Endodermal cell (in vitro differentiated cells): ENCODE data around the gene BTRC. TPM values are rescaled to one million over a fixed set of nuclear protein-coding genes. Genes with fewer than 3 reads are reported as not detected.

Experiments
- DNase-seq: peaks from one replicate; pipeline ENCODE4 v3.0.0-alpha.2; 2017
- H3K27ac ChIP-seq: 2 replicates; pipeline ENCODE4 v1.5.1; 2013; ENCODE audit warnings: mild to moderate bottlenecking, low read depth, low read length, moderate library complexity
- H3K27me3 ChIP-seq: 2 replicates; pipeline ENCODE4 v1.6.1; 2013; ENCODE audit warnings: mild to moderate bottlenecking, low read length, moderate library complexity; ENCODE audit not compliant: insufficient read depth, control insufficient read depth, poor library complexity, severe bottlenecking
- H3K36me3 ChIP-seq: 2 replicates; pipeline ENCODE4 v1.7.0; 2013; ENCODE audit warnings: mild to moderate bottlenecking, low read length, moderate library complexity; ENCODE audit not compliant: control insufficient read depth, insufficient read depth
- H3K4me1 ChIP-seq: one replicate; pipeline ENCODE4 v1.7.0; 2013; ENCODE audit warnings: low read length; ENCODE audit not compliant: control insufficient read depth, insufficient read depth
- H3K4me3 ChIP-seq: 2 replicates; pipeline ENCODE4 v1.5.1; 2013; ENCODE audit warnings: mild to moderate bottlenecking, low read length, moderate library complexity
- H3K9ac ChIP-seq: 2 replicates; pipeline ENCODE4 v1.6.1; 2013; ENCODE audit warnings: mild to moderate bottlenecking, low read length, moderate library complexity; ENCODE audit not compliant: poor library complexity, severe bottlenecking; ENCODE audit errors: extremely low read depth
- H3K9me3 ChIP-seq: 2 replicates; pipeline ENCODE4 v1.6.1; 2013; ENCODE audit warnings: mild to moderate bottlenecking, low read length, moderate library complexity; ENCODE audit not compliant: control insufficient read depth
- H3K27ac Mint-ChIP-seq: 2 replicates; pipeline ENCODE4 v1.8.0; 2020; ENCODE audit warnings: mixed read lengths
- H3K27me3 Mint-ChIP-seq: 2 replicates; pipeline ENCODE4 v1.8.0; 2021; ENCODE audit warnings: mild to moderate bottlenecking, mixed read lengths; ENCODE audit not compliant: insufficient read depth
- H3K36me3 Mint-ChIP-seq: 2 replicates; pipeline ENCODE4 v1.8.0; 2020; ENCODE audit warnings: low read depth, mixed read lengths
- H3K4me1 Mint-ChIP-seq: 2 replicates; pipeline ENCODE4 v1.8.0; 2020; ENCODE audit warnings: mixed read lengths
- H3K4me3 Mint-ChIP-seq: 2 replicates; pipeline ENCODE4 v1.8.0; 2020; ENCODE audit warnings: mild to moderate bottlenecking, moderate library complexity, mixed read lengths
- H3K9me3 Mint-ChIP-seq: 2 replicates; pipeline ENCODE4 v1.8.0; 2020; ENCODE audit warnings: mild to moderate bottlenecking, mixed read lengths
- WGBS, 2 experiments: methylation state at CpG; one replicate each; pipeline versions ENCODE4 v1.1.5 to v1.1.7; 2013; ENCODE audit warnings: missing lambda C conversion rate in 2 of 2, mixed read lengths in 1 of 2; ENCODE audit not compliant: insufficient coverage in 1 of 2, insufficient read length in 1 of 2; 5-methylcytosine and 5-hydroxymethylcytosine counted together
- total RNA-seq, 2 donors: library from RNA; stranded (reverse); fragmentation: NEBNext Ultra II Directional in 1 of 2; extraction: Animal tissue kit (Norgen Biotek cat#: 25700) in 1 of 2; gene quantifications; 2 replicates in 1 of 2; 3 replicates in 1 of 2; pipeline ENCODE4 v1.2.1, GENCODE V29; 2021
- TF ChIP-seq, protein P1 (sequence below): fragments of 200-600 bp; sonication (generic); conservative IDR thresholded peaks from 2 replicates; pipeline ENCODE4 v1.5.0; 2021; ENCODE audit warnings: antibody characterized with exemption, mild to moderate bottlenecking

The BTRC gene
- total RNA-seq, 2 donors from 2014 or later = 30.1 to 38.2 TPM

DNA sequence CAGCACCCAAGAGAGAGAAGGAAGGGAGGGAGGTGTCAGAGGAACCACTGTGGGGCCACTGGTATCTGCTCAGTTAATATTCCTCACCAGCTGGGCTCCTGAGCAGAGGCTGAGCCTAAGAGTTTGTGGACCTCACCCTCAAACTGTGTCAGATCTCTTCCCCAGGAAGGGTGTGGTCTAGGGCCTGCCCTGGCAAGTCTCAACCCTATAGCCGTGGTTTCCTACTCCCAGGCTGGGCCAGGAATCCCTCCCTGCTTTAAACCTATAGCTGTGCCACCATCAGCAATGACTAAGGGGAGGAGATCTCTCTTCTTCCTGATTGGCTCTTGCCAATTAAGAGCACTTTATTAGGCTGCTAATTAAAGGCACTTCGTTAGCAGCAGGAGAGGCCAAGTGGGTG is 204.2 kb downstream of the BTRC start:
- H3K36me3 ChIP-seq = peaks cover 8% of the 10 kb centered on the region
- H3K9ac ChIP-seq = no peak overlapping the region
- H3K4me1 Mint-ChIP-seq = no peaks in the 10 kb centered on the region
- H3K4me1 ChIP-seq = no peaks in the 10 kb centered on the region
- no peak overlapping the region for H3K4me3 Mint-ChIP-seq
- H3K4me3 ChIP-seq = no peak overlapping the region
- TF ChIP-seq, protein P1, sequence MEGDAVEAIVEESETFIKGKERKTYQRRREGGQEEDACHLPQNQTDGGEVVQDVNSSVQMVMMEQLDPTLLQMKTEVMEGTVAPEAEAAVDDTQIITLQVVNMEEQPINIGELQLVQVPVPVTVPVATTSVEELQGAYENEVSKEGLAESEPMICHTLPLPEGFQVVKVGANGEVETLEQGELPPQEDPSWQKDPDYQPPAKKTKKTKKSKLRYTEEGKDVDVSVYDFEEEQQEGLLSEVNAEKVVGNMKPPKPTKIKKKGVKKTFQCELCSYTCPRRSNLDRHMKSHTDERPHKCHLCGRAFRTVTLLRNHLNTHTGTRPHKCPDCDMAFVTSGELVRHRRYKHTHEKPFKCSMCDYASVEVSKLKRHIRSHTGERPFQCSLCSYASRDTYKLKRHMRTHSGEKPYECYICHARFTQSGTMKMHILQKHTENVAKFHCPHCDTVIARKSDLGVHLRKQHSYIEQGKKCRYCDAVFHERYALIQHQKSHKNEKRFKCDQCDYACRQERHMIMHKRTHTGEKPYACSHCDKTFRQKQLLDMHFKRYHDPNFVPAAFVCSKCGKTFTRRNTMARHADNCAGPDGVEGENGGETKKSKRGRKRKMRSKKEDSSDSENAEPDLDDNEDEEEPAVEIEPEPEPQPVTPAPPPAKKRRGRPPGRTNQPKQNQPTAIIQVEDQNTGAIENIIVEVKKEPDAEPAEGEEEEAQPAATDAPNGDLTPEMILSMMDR = no peak
- H3K27ac Mint-ChIP-seq = no peak overlapping the region
- H3K27me3 Mint-ChIP-seq = peaks cover 5% of the 10 kb centered on the region
- H3K9me3 Mint-ChIP-seq = no peaks in the 10 kb centered on the region
- no peaks in the 10 kb centered on the region for H3K27me3 ChIP-seq
- H3K9me3 ChIP-seq = no peaks in the 10 kb centered on the region
- WGBS, 2 experiments = 87 to 95% methylated on average over 2 of the region's 2 CpGs
- H3K27ac ChIP-seq = no peak overlapping the region
- DNase-seq = no peak
- peaks cover 11% of the 10 kb centered on the region for H3K36me3 Mint-ChIP-seq

DNA sequence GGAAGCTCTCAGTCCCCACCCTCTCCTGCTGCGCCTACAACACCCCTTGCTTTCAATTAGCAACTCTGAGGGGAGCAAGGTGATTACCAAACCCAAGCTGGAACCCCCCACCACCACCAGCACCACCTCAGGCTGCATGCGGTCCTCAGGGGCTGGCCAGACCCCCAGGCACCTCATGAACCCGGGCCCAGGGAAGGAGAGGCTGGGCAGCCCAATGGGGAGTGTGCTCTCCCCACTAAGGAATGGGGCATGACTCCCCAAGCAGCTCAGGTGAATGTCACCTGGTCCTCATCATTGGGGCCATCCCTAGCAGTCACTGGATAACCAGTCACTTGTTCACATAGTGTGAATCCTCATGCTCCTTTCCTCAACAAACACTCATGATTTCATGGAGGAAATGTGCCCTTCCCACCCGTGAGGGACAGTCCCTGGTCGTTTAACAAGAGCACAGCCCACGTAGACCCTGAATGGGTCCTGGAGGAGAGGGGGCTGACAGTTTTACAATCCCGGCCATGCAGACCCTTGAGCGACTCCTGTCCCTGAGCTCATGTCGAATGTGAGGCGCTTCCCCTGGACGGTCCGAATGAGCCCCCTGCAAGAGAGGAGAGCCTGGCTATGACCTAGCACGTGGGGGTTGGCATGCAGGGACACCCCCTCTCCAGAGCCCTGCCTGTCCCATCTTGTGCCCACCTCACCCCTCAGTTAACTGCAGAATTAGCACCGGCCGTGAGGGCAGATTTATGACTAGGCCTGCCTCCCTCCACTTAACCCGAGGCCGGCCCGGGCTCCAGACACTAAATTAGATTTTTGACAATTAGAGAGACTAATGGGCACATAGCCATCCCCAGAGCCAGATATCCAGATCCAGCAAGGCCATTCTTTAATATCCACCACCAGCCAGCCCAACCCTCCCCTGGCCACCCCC is 205.0 kb downstream of the BTRC start:
- WGBS, 2 experiments = 90 to 92% methylated on average over 4 to 18 of the region's 18 CpGs
- H3K9ac ChIP-seq = no peak overlapping the region
- H3K9me3 ChIP-seq = no peaks in the 10 kb centered on the region
- H3K36me3 ChIP-seq = peaks cover 8% of the 10 kb centered on the region
- H3K4me3 ChIP-seq = no peak overlapping the region
- DNase-seq = no peak
- no peaks in the 10 kb centered on the region for H3K9me3 Mint-ChIP-seq
- H3K27ac Mint-ChIP-seq = no peak overlapping the region
- H3K27me3 Mint-ChIP-seq = peaks cover 12% of the 10 kb centered on the region
- H3K4me1 Mint-ChIP-seq = no peaks in the 10 kb centered on the region
- H3K27ac ChIP-seq = no peak overlapping the region
- H3K4me3 Mint-ChIP-seq = no peak overlapping the region
- peaks cover 9% of the 10 kb centered on the region for H3K36me3 Mint-ChIP-seq
- H3K27me3 ChIP-seq = no peaks in the 10 kb centered on the region
- no peaks in the 10 kb centered on the region for H3K4me1 ChIP-seq
- TF ChIP-seq, protein P1 = no peak

DNA sequence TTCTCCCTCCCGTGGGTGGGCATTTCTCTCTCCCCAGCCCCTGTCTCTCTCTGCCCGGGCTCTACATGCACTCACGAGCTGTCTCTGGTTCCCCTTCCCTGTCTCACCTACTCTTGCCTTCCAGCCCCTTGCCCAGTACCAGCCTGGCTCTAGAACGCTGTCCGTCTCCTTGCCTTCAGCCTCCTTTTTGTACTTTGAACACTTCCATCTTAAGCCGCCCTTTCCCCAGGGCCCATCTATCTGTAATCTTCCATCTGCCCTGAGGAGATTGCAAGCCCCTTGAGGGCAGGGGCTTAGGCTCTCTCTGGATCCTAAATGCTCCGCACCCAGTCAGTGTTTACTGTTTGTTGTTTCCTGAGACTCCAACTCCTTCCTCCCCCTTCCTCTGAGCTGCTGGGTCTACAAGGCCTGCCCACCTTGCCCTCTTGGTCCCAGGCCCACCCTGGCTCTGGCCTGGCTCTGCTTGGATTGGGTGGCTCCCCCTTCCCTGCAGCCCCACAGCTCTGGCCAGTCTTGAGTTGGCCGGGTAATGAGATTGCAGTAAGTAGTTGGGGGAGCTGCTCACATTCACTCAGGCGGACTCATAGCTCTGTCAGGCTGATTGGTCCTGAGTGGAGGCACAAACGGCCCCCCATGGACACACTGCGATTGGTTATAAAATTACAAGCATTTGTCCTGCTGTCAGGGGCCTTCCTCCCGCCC is 205.8 kb downstream of the BTRC start:
- H3K4me1 ChIP-seq = no peaks in the 10 kb centered on the region
- Mint-ChIP-seq H3K9me3 (no peaks in the 10 kb centered on the region), H3K27me3 (peaks cover 16% of the 10 kb centered on the region), H3K4me3 (no peak overlapping the region), H3K27ac (no peak overlapping the region), H3K36me3 (peaks cover 9% of the 10 kb centered on the region), H3K4me1 (no peaks in the 10 kb centered on the region)
- TF ChIP-seq, protein P1 = no peak
- no peak for DNase-seq
- H3K27me3 ChIP-seq = no peaks in the 10 kb centered on the region
- 92 to 95% methylated on average over 9 to 12 of the region's 12 CpGs for WGBS, 2 experiments
- H3K27ac ChIP-seq = no peak overlapping the region
- no peaks in the 10 kb centered on the region for H3K9me3 ChIP-seq
- peaks cover 5% of the 10 kb centered on the region for H3K36me3 ChIP-seq
- no peak overlapping the region for H3K4me3 ChIP-seq
- no peak overlapping the region for H3K9ac ChIP-seq
